ENCODE data around the gene PCDH17. TPM values are rescaled to one million over a fixed set of nuclear protein-coding genes. Genes with fewer than 3 reads are reported as not detected.

PCDH17 gene
- total and polyA plus RNA-seq, 9 of the 15 experiments (the other 6 are each of a cell fraction or from before 2014, with no cell fraction given), result not detected

GRCh38 chr13:57629391-57629804 lies 2.1 kb upstream of the PCDH17 start:
- no peak for TF ChIP-seq ARNT (IDR thresholded peaks at IDR 0.05)
- TF ChIP-seq CHD4 (IDR thresholded peaks at IDR 0.05; ENCODE audit: insufficient read depth, insufficient replicate concordance, low read depth, low read length, poor library complexity, severe bottlenecking), result no peak
- TF ChIP-seq RUNX1 (IDR thresholded peaks at IDR 0.05; ENCODE audit: low read depth), result no peak
- TF ChIP-seq ZNF398 (CRISPR knock-in tag; IDR thresholded peaks at IDR 0.05), result no peak
- no peak for TF ChIP-seq HNRNPLL (IDR thresholded peaks at IDR 0.05; ENCODE audit: low read depth, low read length, poor library complexity, severe bottlenecking)
- no peak for DNase-seq (ENCODE audit: extremely low read depth in 1 of 4, low spot score in 3 of 4)
- CTCF ChIA-PET (ENCODE audit: low intra/inter-chr PET ratio), result no interaction called here

More at GRCh38 chr13:57629391-57629804, 2.1 kb upstream of the PCDH17 start:
- POLR2A ChIA-PET, result no interaction called here
- FAIRE-seq (no peak), ATAC-seq (no peak)
- BruUV-seq (replicated peaks), result no TSS peak
- H2AFZ ChIP-seq (ENCODE audit: low read depth, low read length), result no peak overlapping the region
- intact Hi-C loops (cut with micrococcal nuclease), result loop anchor here (10.0 kb wide), 1 partner anchor 1635 kb away; no protein-coding TSS in a partner anchor
- in situ Hi-C loops (cut with MboI), result no loop called here
- no peak overlapping the region for H3K4me2 ChIP-seq (ENCODE audit: insufficient read depth, low read length)
- no peaks in the 10 kb centered on the region for H3K36me3 ChIP-seq (ENCODE audit: control insufficient read depth, insufficient read depth, low read length)
- H4K20me1 ChIP-seq (replicated peaks; ENCODE audit: control insufficient read depth, insufficient read depth, low read length), result no peaks in the 10 kb centered on the region
- 4% methylated on average over 15 of the region's 29 CpGs for WGBS (ENCODE audit: insufficient coverage, low coverage, missing lambda C conversion rate)
- H3K79me2 ChIP-seq (ENCODE audit: control insufficient read depth, insufficient read depth, low read length), result no peaks in the 10 kb centered on the region
- H3K4me1 ChIP-seq (replicated peaks in 1 of 2; ENCODE audit: control insufficient read depth in 2 of 2, insufficient read depth in 2 of 2, low read length in 2 of 2), result no peaks in the 10 kb centered on the region
- no peaks in the 10 kb centered on the region for H3K9me1 ChIP-seq (ENCODE audit: control insufficient read depth, insufficient read depth, low read length)
- no peak overlapping the region for H3K27ac ChIP-seq (ENCODE audit: extremely low read depth, low read depth, low read length)
- no peak overlapping the region for H3K4me3 ChIP-seq
- no peaks in the 10 kb centered on the region for H3K27me3 ChIP-seq (ENCODE audit: control insufficient read depth in 2 of 2, insufficient read depth in 2 of 2, low read length in 2 of 2)
- H3K9ac ChIP-seq (ENCODE audit: insufficient read depth in 1 of 2, low read depth in 2 of 2, low read length in 2 of 2), result no peak overlapping the region
- peaks cover 2% of the 10 kb centered on the region; the same call in 1 of the 2 replicates for H3K9me3 ChIP-seq (replicated peaks; ENCODE audit: control insufficient read depth, insufficient read depth, low read depth, low read length)
